Measurements from ENCODE around the gene ATP2B2.

- TF ChIP-seq, protein P1, sequence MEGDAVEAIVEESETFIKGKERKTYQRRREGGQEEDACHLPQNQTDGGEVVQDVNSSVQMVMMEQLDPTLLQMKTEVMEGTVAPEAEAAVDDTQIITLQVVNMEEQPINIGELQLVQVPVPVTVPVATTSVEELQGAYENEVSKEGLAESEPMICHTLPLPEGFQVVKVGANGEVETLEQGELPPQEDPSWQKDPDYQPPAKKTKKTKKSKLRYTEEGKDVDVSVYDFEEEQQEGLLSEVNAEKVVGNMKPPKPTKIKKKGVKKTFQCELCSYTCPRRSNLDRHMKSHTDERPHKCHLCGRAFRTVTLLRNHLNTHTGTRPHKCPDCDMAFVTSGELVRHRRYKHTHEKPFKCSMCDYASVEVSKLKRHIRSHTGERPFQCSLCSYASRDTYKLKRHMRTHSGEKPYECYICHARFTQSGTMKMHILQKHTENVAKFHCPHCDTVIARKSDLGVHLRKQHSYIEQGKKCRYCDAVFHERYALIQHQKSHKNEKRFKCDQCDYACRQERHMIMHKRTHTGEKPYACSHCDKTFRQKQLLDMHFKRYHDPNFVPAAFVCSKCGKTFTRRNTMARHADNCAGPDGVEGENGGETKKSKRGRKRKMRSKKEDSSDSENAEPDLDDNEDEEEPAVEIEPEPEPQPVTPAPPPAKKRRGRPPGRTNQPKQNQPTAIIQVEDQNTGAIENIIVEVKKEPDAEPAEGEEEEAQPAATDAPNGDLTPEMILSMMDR (conservative IDR thresholded peaks at IDR 0.05; ENCODE audit: low read length), result no peak
- TF ChIP-seq EZH2phosphoT487 (IDR thresholded peaks at IDR 0.05; ENCODE audit: borderline replicate concordance, low read depth, low read length), result no peak
Measured at GRCh38 chr3:10345911-10346310, 159.5 kb downstream of the ATP2B2 start.
